ENCODE measurements around the gene MEGF11. TPM values are rescaled to one million over a fixed set of nuclear protein-coding genes. Genes with fewer than 3 reads are reported as not detected.

MEGF11 gene
- total RNA-seq, 1 experiment from 2014 or later: 0.76 TPM

GRCh38 chr15:65920121-65920520 lies 333.4 kb downstream of the MEGF11 start:
- Histone ChIP-seq H3K27me3 (ENCODE audit: control insufficient read depth, insufficient read depth, low read length) (no peaks in the 10 kb centered on the region), H3K36me3 (replicated peaks; ENCODE audit: control insufficient read depth, insufficient read depth, low read length) (no peaks in the 10 kb centered on the region), H3K4me3 (ENCODE audit: insufficient read depth, low read depth, low read length) (no peak overlapping the region)
- no peak for DNase-seq

GRCh38 chr15:65919353-65919752 lies 334.2 kb downstream of the MEGF11 start:
- no peaks in the 10 kb centered on the region for H3K36me3 ChIP-seq (replicated peaks; ENCODE audit: control insufficient read depth, insufficient read depth, low read length)
- no peak for DNase-seq
- H3K4me3 ChIP-seq (ENCODE audit: insufficient read depth, low read depth, low read length): no peak overlapping the region
- no peaks in the 10 kb centered on the region for H3K27me3 ChIP-seq (ENCODE audit: control insufficient read depth, insufficient read depth, low read length)

- H3K27me3 ChIP-seq (ENCODE audit: control insufficient read depth, insufficient read depth, low read length): no peaks in the 10 kb centered on the region
- H3K36me3 ChIP-seq (replicated peaks; ENCODE audit: control insufficient read depth, insufficient read depth, low read length): no peaks in the 10 kb centered on the region
- DNase-seq: no peak
- no peak overlapping the region for H3K4me3 ChIP-seq (ENCODE audit: insufficient read depth, low read depth, low read length)
Observed at GRCh38 chr15:65918945-65919344, 334.6 kb downstream of the MEGF11 start.

- no peaks in the 10 kb centered on the region for H3K27me3 ChIP-seq (ENCODE audit: control insufficient read depth, insufficient read depth, low read length)
- no peak overlapping the region for H3K4me3 ChIP-seq (ENCODE audit: insufficient read depth, low read depth, low read length)
- DNase-seq: peak; percentile 9
- no peaks in the 10 kb centered on the region for H3K36me3 ChIP-seq (replicated peaks; ENCODE audit: control insufficient read depth, insufficient read depth, low read length)
Observed at GRCh38 chr15:65918357-65918920, 335.1 kb downstream of the MEGF11 start.

GRCh38 chr15:65917936-65918335 lies 335.6 kb downstream of the MEGF11 start:
- Histone ChIP-seq H3K27me3 (ENCODE audit: control insufficient read depth, insufficient read depth, low read length) (no peaks in the 10 kb centered on the region), H3K4me3 (ENCODE audit: insufficient read depth, low read depth, low read length) (no peak overlapping the region), H3K36me3 (replicated peaks; ENCODE audit: control insufficient read depth, insufficient read depth, low read length) (no peaks in the 10 kb centered on the region)
- peak; percentile 7 for DNase-seq

DNA sequence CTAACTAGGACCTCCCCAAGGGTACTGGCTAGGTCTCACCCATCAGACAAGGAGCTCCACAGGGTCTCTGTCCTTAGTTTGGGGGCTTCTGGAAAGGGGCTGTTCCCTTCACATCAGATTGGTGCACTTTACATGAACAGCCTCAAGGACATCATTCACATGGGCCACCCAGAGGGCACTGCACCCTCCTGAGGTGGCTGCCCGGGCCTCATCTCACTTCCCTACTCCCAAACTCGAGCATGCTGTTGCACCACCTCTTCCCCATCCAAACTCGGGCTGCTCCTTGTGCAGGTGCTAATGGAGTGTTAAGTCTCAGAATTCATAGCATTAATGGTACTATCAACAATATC lies 336.2 kb downstream of the MEGF11 start:
- no peak overlapping the region for H3K4me3 ChIP-seq (ENCODE audit: insufficient read depth, low read depth, low read length)
- peak; percentile 16 for DNase-seq
- H3K36me3 ChIP-seq (replicated peaks; ENCODE audit: control insufficient read depth, insufficient read depth, low read length): no peaks in the 10 kb centered on the region
- no peaks in the 10 kb centered on the region for H3K27me3 ChIP-seq (ENCODE audit: control insufficient read depth, insufficient read depth, low read length)

DNA sequence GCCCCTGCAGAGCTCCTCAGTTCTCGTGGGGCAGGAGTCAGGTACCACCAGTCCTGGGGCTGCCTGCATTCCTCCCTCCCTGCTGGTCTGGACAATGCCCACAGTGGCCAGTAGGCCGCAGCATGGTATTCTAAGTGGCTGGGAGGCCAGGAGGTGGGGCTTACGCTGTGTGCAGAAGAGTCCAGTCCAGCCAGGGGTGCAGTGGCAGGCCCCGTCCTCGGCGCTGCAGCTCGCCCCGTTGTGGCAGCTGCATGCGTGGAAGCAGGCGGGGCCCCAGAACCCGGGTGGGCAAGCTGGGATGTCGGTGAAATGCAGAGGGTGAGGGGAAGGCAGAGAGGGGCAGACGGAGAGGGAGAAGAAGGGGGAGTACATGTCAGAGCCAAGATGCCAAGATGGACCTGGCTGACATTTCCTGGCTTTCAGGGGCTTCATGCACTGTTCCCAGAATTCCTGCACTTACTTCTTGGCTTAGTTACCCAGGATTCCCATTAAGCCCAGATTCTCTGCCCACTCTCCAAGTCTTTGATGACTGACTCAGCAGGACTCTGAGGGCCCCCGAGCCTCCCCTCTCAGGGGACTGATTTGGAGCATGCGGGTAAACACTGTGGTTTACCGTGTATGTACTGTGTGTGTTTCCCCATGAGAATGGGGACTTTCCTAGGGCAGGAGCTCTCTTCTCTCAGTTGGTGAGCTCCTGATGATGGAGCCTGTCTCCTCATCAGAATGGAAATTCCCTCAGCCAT lies 336.7 kb downstream of the MEGF11 start:
- Histone ChIP-seq H3K4me3 (ENCODE audit: insufficient read depth, low read depth, low read length) (no peak overlapping the region), H3K27me3 (ENCODE audit: control insufficient read depth, insufficient read depth, low read length) (no peaks in the 10 kb centered on the region), H3K36me3 (replicated peaks; ENCODE audit: control insufficient read depth, insufficient read depth, low read length) (no peaks in the 10 kb centered on the region; the same call in 1 of the 2 replicates)
- DNase-seq: peak; percentile 93

DNA sequence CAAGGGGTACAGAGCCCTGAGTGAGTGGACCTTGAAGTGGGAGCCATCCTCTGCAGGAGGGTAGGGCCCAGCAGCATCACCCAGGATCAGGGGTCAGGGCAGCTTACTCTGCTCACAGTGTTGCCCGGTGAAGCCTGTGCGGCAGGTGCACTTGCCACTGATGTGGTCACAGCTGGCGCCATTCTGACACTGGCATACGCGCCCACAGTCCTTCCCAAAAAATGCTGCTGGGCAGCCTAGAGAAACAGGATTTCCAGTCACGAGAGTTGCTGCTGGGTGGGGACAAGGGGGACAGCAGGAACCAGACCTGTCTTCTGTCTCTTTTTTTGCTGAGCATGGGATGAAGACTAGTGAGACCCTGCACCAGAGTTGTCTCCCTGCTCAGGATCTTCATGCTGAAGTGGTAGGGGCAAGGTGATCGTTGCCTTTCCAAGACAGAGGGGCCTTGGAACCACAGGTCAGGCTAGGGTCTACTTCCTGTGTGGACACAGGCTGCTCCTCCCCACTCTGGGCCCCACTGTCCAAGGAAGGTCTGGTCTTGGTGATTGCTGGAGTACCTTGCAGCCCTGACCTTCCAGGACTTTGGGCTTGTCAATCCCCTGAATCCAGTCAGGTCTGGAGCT lies 337.4 kb downstream of the MEGF11 start:
- no peaks in the 10 kb centered on the region for H3K27me3 ChIP-seq (ENCODE audit: control insufficient read depth, insufficient read depth, low read length)
- DNase-seq: no peak
- no peak overlapping the region for H3K4me3 ChIP-seq (ENCODE audit: insufficient read depth, low read depth, low read length)

DNA sequence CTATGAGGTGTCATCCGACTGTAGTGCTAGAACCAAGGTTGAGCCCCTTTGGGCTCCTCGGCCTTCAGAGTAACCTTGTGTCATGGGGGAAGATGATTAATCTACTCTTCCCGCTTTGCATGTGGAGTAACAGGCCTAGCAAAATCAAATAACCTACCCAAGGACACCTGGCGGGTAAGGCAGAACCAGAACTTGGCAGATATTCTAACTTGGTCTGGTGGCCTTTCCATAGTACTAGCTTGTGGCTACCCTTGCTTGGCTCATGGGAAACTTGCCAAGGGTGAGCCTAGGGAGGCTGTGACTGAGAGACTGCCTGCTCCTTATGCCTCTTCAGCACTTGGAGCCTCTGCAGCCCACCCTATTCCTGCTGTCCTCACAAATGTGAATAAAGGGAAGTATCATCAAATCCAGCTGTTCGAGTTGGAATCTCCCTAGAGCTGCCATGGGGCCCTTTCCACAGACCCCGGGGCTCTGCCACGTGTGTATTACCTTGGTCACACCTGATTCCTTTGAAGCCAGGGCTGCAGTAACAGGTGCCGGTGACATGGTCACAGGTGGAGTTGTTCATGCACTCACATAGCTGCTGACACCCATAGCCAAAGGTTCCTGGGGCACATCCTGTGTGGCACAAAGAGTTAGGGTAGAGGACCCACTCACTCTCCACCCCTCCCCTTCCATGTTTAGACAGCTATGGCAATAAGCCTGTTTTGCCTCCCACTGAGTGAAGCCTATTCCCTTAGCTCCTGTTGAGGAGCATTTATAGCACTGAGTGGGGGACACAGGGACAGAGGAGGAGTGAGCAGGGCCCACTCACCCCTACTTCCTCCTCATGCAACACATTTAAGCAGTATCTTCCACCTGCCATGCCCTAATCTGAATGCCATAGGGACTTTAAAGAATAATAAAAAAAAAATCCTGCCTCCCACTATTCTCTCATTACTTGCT lies 338.3 kb downstream of the MEGF11 start:
- Histone ChIP-seq H3K36me3 (replicated peaks; ENCODE audit: control insufficient read depth, insufficient read depth, low read length) (no peaks in the 10 kb centered on the region; the same call in 1 of the 2 replicates), H3K4me3 (ENCODE audit: insufficient read depth, low read depth, low read length) (no peak overlapping the region), H3K27me3 (ENCODE audit: control insufficient read depth, insufficient read depth, low read length) (no peaks in the 10 kb centered on the region)
- DNase-seq: peak; percentile 8

More for the DNA sequence above, 337.4 kb downstream of the MEGF11 start:
- no peaks in the 10 kb centered on the region; the same call in 1 of the 2 replicates for H3K36me3 ChIP-seq (replicated peaks; ENCODE audit: control insufficient read depth, insufficient read depth, low read length)

DNA sequence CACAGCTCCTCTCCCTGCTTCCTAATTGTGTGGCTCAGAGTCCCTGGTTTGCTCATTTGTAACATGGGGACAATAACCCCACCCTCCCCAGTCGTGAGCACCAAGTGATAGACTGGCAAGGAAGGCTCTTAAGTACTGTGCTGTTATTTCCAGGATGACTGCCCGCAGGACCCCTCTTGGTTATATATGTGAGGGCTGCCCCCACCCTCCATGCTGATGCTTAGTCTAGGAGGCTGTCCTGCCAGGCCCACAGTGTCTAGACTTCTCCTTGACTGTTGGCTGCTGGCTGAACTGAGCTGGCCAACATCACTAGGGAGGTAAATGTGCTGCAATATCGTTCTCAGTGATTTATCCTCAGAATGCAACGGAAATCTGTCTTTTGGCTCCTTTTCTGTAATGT lies 339.2 kb downstream of the MEGF11 start:
- Histone ChIP-seq H3K4me3 (ENCODE audit: insufficient read depth, low read depth, low read length) (no peak overlapping the region), H3K27me3 (ENCODE audit: control insufficient read depth, insufficient read depth, low read length) (no peaks in the 10 kb centered on the region), H3K36me3 (replicated peaks; ENCODE audit: control insufficient read depth, insufficient read depth, low read length) (no peaks in the 10 kb centered on the region; the same call in 1 of the 2 replicates)
- DNase-seq: peak; percentile 4

DNA sequence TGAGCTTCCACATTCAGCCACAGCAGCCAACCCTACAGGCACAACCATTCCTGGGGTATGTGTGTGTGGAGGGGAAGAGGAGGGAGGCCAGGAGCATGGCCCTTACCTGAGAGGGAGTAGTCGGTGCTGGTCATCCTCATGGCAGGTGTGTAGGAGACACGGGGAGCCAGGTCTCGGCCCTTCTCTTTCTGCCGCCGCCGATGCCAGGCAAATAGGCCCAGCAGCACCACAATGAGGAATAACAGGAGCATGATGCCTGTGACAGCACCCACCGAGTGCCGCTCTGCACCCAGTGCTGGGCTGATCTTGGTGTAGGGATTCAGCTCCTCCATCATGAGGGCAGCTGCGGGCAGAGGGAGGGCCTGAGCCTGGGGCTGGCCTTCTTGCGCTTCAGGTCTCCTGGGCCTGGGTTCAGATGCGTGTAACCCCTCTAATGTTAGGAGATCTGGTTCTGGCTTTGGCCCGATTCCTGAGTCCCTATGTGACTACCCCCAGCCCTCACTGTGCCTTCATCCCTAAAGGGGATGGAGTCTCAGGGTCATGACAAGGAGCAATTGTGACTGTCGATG lies 339.8 kb downstream of the MEGF11 start:
- Histone ChIP-seq H3K27me3 (ENCODE audit: control insufficient read depth, insufficient read depth, low read length) (no peaks in the 10 kb centered on the region), H3K4me3 (ENCODE audit: insufficient read depth, low read depth, low read length) (no peak overlapping the region), H3K36me3 (replicated peaks; ENCODE audit: control insufficient read depth, insufficient read depth, low read length) (no peaks in the 10 kb centered on the region; the same call in 1 of the 2 replicates)
- DNase-seq: no peak

DNA sequence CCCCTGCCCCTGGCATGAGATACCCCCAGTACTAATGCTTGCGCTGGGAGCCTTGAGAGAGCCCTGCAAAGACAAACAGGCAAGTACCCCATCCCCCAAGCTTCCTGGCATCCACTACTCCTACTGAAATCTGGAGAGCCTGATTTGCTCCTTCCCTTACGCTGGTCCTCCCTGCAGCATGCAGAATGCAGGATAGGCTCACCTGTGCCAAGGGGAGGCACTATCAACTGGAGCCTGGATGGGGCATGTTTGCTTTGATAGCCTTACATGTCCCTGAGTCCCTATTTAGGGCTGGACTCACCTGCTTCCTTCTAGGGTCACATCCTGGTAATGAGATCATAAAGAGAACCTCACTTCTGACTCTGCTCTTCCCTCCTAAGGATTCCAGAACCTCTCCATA lies 341.3 kb downstream of the MEGF11 start:
- H3K27me3 ChIP-seq (ENCODE audit: control insufficient read depth, insufficient read depth, low read length): no peaks in the 10 kb centered on the region
- peaks cover 2% of the 10 kb centered on the region for H3K36me3 ChIP-seq (replicated peaks; ENCODE audit: control insufficient read depth, insufficient read depth, low read length)
- no peak overlapping the region for H3K4me3 ChIP-seq (ENCODE audit: insufficient read depth, low read depth, low read length)
- DNase-seq: peak; percentile 9

DNA sequence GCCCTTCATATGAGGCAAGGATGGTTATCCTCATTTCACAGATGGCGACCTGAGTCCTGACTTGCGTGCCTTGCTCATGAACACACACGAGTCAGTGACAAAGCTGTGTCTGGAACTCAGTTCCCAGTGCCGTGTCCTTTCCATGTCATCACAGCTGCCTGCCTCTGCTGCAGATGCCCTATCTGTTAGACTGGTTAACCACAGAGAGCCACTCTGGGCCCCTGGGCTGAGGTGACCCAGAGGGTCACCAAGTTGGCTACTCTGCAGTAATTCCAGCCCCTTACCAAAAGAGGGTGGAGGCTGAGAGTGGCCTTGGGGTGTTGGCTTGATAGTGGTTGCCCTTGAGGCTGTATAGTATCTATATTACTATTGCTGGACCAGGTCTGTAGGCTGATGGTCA lies 343.2 kb downstream of the MEGF11 start:
- peak; percentile 4 for DNase-seq
- Histone ChIP-seq H3K4me3 (ENCODE audit: insufficient read depth, low read depth, low read length) (no peak overlapping the region), H3K27me3 (ENCODE audit: control insufficient read depth, insufficient read depth, low read length) (no peaks in the 10 kb centered on the region), H3K36me3 (replicated peaks; ENCODE audit: control insufficient read depth, insufficient read depth, low read length) (peaks cover 3% of the 10 kb centered on the region)

- peaks cover 5% of the 10 kb centered on the region for H3K36me3 ChIP-seq (replicated peaks; ENCODE audit: control insufficient read depth, insufficient read depth, low read length)
- no peaks in the 10 kb centered on the region for H3K27me3 ChIP-seq (ENCODE audit: control insufficient read depth, insufficient read depth, low read length)
- peak; percentile 12 for DNase-seq
- no peak overlapping the region for H3K4me3 ChIP-seq (ENCODE audit: insufficient read depth, low read depth, low read length)
Observed at GRCh38 chr15:65909831-65910230, 343.7 kb downstream of the MEGF11 start.
